ENCODE results near the gene ATXN7.

DNA sequence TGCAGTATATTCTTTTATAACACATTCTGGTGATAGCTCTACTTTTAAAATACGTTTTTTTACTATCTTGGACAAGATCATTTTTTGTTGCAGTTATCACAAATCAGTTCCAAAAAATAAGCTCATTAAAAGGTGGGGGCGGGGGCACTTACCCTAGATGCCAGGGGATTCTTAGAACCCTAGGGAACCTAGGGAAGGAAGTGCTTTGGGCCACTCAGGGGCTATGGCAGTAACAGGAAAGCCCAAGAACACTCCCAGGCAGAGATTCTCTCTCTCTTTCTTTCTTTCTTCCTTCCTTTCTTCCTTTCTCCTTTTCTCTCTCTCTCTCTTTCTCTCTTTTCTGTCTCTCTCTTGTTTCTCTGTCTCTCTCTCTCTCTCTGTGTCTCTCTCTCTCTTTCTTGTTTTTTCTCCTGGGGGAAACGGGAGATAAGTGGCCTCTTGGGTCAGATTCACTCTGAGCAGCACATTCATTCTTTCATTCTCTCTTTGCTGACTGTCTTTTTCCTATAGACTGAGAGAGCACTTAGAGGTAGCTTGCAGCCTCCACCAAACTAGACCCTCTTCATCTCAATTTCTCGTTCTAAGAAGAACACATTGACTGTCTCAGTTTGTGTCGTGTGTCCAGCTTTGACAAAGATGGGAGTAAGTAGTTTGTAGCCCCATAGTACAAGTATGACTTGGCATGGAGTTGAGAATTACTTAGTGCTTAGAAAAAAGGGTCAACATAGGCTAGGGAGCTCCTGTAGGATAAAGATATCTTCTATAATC, 31.9 kb downstream of the ATXN7 start:
- TF ChIP-seq, protein P1, sequence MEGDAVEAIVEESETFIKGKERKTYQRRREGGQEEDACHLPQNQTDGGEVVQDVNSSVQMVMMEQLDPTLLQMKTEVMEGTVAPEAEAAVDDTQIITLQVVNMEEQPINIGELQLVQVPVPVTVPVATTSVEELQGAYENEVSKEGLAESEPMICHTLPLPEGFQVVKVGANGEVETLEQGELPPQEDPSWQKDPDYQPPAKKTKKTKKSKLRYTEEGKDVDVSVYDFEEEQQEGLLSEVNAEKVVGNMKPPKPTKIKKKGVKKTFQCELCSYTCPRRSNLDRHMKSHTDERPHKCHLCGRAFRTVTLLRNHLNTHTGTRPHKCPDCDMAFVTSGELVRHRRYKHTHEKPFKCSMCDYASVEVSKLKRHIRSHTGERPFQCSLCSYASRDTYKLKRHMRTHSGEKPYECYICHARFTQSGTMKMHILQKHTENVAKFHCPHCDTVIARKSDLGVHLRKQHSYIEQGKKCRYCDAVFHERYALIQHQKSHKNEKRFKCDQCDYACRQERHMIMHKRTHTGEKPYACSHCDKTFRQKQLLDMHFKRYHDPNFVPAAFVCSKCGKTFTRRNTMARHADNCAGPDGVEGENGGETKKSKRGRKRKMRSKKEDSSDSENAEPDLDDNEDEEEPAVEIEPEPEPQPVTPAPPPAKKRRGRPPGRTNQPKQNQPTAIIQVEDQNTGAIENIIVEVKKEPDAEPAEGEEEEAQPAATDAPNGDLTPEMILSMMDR (IDR thresholded peaks at IDR 0.05; ENCODE audit: poor library complexity, severe bottlenecking): no peak
- TF ChIP-seq EP300 (conservative IDR thresholded peaks at IDR 0.05; ENCODE audit: poor library complexity, severe bottlenecking): no peak
- TF ChIP-seq SMC3 (conservative IDR thresholded peaks at IDR 0.05; ENCODE audit: poor library complexity): no peak
- TF ChIP-seq MXI1 (conservative IDR thresholded peaks at IDR 0.05; ENCODE audit: poor library complexity, severe bottlenecking): no peak
- no peak for TF ChIP-seq TAF1 (IDR thresholded peaks at IDR 0.05; ENCODE audit: low read depth)
- TF ChIP-seq POLR2AphosphoS5 (IDR thresholded peaks at IDR 0.05): no peak
- TF ChIP-seq, protein P2, sequence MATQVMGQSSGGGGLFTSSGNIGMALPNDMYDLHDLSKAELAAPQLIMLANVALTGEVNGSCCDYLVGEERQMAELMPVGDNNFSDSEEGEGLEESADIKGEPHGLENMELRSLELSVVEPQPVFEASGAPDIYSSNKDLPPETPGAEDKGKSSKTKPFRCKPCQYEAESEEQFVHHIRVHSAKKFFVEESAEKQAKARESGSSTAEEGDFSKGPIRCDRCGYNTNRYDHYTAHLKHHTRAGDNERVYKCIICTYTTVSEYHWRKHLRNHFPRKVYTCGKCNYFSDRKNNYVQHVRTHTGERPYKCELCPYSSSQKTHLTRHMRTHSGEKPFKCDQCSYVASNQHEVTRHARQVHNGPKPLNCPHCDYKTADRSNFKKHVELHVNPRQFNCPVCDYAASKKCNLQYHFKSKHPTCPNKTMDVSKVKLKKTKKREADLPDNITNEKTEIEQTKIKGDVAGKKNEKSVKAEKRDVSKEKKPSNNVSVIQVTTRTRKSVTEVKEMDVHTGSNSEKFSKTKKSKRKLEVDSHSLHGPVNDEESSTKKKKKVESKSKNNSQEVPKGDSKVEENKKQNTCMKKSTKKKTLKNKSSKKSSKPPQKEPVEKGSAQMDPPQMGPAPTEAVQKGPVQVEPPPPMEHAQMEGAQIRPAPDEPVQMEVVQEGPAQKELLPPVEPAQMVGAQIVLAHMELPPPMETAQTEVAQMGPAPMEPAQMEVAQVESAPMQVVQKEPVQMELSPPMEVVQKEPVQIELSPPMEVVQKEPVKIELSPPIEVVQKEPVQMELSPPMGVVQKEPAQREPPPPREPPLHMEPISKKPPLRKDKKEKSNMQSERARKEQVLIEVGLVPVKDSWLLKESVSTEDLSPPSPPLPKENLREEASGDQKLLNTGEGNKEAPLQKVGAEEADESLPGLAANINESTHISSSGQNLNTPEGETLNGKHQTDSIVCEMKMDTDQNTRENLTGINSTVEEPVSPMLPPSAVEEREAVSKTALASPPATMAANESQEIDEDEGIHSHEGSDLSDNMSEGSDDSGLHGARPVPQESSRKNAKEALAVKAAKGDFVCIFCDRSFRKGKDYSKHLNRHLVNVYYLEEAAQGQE (IDR thresholded peaks at IDR 0.05; ENCODE audit: borderline replicate concordance): no peak
- no peak for TF ChIP-seq RAD21 (conservative IDR thresholded peaks at IDR 0.05)
